ENCODE results near the gene SPATS1.

SPATS1 gene

GRCh38 chr6:44298864-44299263 lies 43.6 kb upstream of the SPATS1 start:
- no peak overlapping the region for H3K4me3 ChIP-seq (ENCODE audit: low read depth, low read length)
- no peak for TF ChIP-seq CTCF (IDR thresholded peaks at IDR 0.05; ENCODE audit: low read depth, low read length)
- DNase-seq (ENCODE audit: low read depth, low spot score) = no peak
- in situ Hi-C loops (cut with HindIII; ENCODE audit: low sequenced_read_pairs) = no loop called here

DNA sequence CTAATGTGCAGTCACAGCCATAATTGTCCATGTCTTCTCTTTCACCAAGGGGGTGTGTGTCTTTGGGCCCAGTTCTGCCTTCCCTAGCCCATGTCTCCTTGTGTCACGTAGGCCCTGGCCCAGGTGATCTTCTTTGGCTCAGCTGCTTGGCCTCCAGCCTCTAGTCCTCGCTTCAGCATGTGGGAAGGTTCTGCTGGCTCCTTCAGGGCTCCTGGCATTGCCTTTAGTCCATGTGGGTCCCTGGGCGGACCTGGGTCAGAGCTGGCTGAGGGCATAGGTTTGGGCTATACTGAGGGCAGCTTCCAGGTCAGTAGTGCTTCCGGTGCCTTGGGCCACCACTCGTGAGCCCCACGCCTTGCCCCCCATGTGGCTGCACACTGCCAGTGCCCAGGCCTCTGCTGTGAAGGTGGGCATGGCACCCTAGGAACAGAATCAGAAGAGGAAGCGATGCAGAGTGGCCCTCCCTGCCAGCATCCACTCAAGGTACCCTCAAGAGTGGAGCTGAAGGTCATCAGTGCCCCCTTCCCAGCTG lies 42.1 kb upstream of the SPATS1 start:
- no peak for TF ChIP-seq CTCF (IDR thresholded peaks at IDR 0.05; ENCODE audit: low read depth, low read length)
- H3K4me3 ChIP-seq (ENCODE audit: low read depth, low read length) = no peak overlapping the region
- no peak for DNase-seq (ENCODE audit: low read depth, low spot score)
- in situ Hi-C loops (cut with HindIII; ENCODE audit: low sequenced_read_pairs) = no loop called here

DNA sequence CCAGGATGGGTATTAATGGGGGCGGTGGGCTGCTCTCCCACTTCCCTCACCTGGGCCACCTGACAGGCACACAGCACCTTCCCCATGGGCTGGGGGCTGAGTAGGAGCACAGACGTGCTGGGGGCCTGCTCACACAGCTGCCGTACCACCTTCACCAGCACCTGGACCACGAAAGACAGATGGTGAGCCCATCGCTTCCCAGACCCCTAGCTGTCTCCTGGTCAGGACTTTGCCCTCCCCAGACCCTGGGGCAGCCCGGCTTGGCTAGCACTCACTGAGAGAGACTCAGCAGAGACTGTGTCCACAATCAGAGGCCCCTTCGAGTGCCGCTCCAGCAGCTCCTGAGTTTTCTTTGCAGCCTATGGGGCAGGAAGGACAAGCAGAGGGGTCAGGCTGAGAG lies 41.3 kb upstream of the SPATS1 start:
- no peak for DNase-seq (ENCODE audit: low read depth, low spot score)
- no peak for TF ChIP-seq CTCF (IDR thresholded peaks at IDR 0.05; ENCODE audit: low read depth, low read length)
- no peak overlapping the region for H3K4me3 ChIP-seq (ENCODE audit: low read depth, low read length)
- in situ Hi-C loops (cut with HindIII; ENCODE audit: low sequenced_read_pairs) = no loop called here

- DNase-seq (ENCODE audit: low read depth, low spot score) = no peak
- in situ Hi-C loops (cut with HindIII; ENCODE audit: low sequenced_read_pairs) = no loop called here
- TF ChIP-seq CTCF (IDR thresholded peaks at IDR 0.05; ENCODE audit: low read depth, low read length) = no peak
- H3K4me3 ChIP-seq (ENCODE audit: low read depth, low read length) = no peak overlapping the region
Observed at GRCh38 chr6:44301782-44302564, 40.5 kb upstream of the SPATS1 start.

DNA sequence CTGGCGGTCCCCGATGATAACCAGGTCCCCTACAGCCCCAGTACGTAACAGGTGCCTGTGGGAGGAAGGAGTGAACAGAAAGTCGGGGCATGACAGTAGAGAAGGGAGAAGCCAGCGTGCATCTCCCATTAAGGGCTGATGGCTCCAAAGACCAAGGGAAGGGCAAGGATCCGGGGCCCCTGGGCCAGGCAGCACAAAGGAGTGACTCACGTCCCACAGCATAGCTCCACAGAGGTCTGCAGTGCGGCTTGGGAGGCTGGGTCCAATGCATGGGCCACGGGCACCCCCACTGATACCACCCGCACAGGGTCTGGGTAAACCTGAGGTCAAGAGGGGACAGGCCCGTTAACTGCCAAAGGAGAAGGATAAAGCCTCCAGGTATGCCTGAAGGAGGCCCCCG lies 39.6 kb upstream of the SPATS1 start:
- DNase-seq (ENCODE audit: low read depth, low spot score) = no peak
- in situ Hi-C loops (cut with HindIII; ENCODE audit: low sequenced_read_pairs) = no loop called here
- no peak for TF ChIP-seq CTCF (IDR thresholded peaks at IDR 0.05; ENCODE audit: low read depth, low read length)
- H3K4me3 ChIP-seq (ENCODE audit: low read depth, low read length) = no peak overlapping the region

DNA sequence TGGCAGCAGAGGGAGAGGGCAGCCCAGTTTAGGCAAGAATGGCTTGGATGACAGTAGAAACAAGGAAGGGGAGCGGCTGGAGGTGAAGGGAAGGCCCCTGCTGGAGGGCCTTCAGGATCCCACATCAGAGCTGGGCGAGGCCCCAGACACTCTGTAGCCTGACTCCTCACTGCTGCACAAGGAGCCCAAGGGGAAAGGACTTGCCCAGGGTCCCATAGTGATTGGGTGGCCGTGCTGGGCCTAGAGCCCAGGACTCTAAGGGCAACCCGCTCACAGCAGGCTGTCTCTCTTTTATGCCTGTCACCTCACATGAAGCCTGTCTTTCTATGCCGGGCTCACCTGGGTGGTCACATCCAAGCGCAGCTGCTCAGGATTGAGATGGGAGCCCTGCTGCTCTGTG lies 38.6 kb upstream of the SPATS1 start:
- TF ChIP-seq CTCF (IDR thresholded peaks at IDR 0.05; ENCODE audit: low read depth, low read length) = no peak
- H3K4me3 ChIP-seq (ENCODE audit: low read depth, low read length) = no peak overlapping the region
- in situ Hi-C loops (cut with HindIII; ENCODE audit: low sequenced_read_pairs) = no loop called here
- no peak for DNase-seq (ENCODE audit: low read depth, low spot score)
